ENCODE data around the gene NKX6-2. TPM values are rescaled to one million over a fixed set of nuclear protein-coding genes. Genes with fewer than 3 reads are reported as not detected.

The NKX6-2 gene
- polyA plus RNA-seq, 1 donor (not counting 4 experiments of a cell fraction or from before 2014, with no cell fraction given), result not detected

- Histone ChIP-seq H2AFZ (ENCODE audit: control insufficient read depth, low read length) (no peak overlapping the region), H3K9ac (ENCODE audit: control insufficient read depth, extremely low read depth, insufficient read depth, low read length) (no peak overlapping the region), H3K36me3 (ENCODE audit: control insufficient read depth in 2 of 2, extremely low read depth in 1 of 2, insufficient read depth in 2 of 2, low read length in 2 of 2) (no peaks in the 10 kb centered on the region), H3K4me3 (ENCODE audit: control insufficient read depth in 2 of 3, extremely low read depth in 1 of 3, insufficient read depth in 2 of 3, low read depth in 1 of 3, low read length in 3 of 3) (no peak overlapping the region), H4K20me1 (ENCODE audit: control insufficient read depth, extremely low read depth, insufficient read depth, low read length) (no peaks in the 10 kb centered on the region), H3K27ac (ENCODE audit: control insufficient read depth, insufficient read depth, low read length) (no peak overlapping the region), H3K4me1 (ENCODE audit: control insufficient read depth, extremely low read depth, insufficient read depth, low read length) (no peaks in the 10 kb centered on the region), H3K4me2 (ENCODE audit: control insufficient read depth, extremely low read depth, insufficient read depth, low read depth, low read length) (no peak overlapping the region), H3K9me1 (ENCODE audit: control insufficient read depth, extremely low read depth, insufficient read depth, low read length) (no peaks in the 10 kb centered on the region), H3K9me3 (ENCODE audit: control insufficient read depth, low read depth, low read length) (peaks cover 5% of the 10 kb centered on the region), H3K79me2 (ENCODE audit: control insufficient read depth, insufficient read depth, low read length) (no peaks in the 10 kb centered on the region), H3K27me3 (ENCODE audit: control insufficient read depth, extremely low read depth, insufficient read depth, low read length) (peaks cover 3% of the 10 kb centered on the region)
- dilution Hi-C loops (cut with MboI; ENCODE audit: extremely low pct_ligation_motif_present, low sequenced_read_pairs), result no loop called here
- no peak for DNase-seq (ENCODE audit: low read depth, low spot score)
- FAIRE-seq, result no peak
- TF ChIP-seq, protein P1, sequence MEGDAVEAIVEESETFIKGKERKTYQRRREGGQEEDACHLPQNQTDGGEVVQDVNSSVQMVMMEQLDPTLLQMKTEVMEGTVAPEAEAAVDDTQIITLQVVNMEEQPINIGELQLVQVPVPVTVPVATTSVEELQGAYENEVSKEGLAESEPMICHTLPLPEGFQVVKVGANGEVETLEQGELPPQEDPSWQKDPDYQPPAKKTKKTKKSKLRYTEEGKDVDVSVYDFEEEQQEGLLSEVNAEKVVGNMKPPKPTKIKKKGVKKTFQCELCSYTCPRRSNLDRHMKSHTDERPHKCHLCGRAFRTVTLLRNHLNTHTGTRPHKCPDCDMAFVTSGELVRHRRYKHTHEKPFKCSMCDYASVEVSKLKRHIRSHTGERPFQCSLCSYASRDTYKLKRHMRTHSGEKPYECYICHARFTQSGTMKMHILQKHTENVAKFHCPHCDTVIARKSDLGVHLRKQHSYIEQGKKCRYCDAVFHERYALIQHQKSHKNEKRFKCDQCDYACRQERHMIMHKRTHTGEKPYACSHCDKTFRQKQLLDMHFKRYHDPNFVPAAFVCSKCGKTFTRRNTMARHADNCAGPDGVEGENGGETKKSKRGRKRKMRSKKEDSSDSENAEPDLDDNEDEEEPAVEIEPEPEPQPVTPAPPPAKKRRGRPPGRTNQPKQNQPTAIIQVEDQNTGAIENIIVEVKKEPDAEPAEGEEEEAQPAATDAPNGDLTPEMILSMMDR (optimal IDR thresholded peaks at IDR 0.05 in 1 of 3, IDR thresholded peaks at IDR 0.05 in 1 of 3, conservative IDR thresholded peaks at IDR 0.05 in 1 of 3; ENCODE audit: extremely low read depth in 1 of 3, insufficient read depth in 2 of 3, low read length in 3 of 3), result no peak
- no peak for TF ChIP-seq EZH2 (IDR thresholded peaks at IDR 0.05; ENCODE audit: low read length)
These were observed 29.4 kb upstream of the NKX6-2 start for GRCh38 chr10:132815168-132815857.

- Histone ChIP-seq H3K9ac (ENCODE audit: control insufficient read depth, extremely low read depth, insufficient read depth, low read length) (no peak overlapping the region), H4K20me1 (ENCODE audit: control insufficient read depth, extremely low read depth, insufficient read depth, low read length) (no peaks in the 10 kb centered on the region), H3K27ac (ENCODE audit: control insufficient read depth, insufficient read depth, low read length) (no peak overlapping the region), H3K4me3 (ENCODE audit: control insufficient read depth in 2 of 3, extremely low read depth in 1 of 3, insufficient read depth in 2 of 3, low read depth in 1 of 3, low read length in 3 of 3) (no peak overlapping the region), H3K9me3 (ENCODE audit: control insufficient read depth, low read depth, low read length) (no peaks in the 10 kb centered on the region), H3K4me2 (ENCODE audit: control insufficient read depth, extremely low read depth, insufficient read depth, low read depth, low read length) (no peak overlapping the region), H3K9me1 (ENCODE audit: control insufficient read depth, extremely low read depth, insufficient read depth, low read length) (no peaks in the 10 kb centered on the region), H3K79me2 (ENCODE audit: control insufficient read depth, insufficient read depth, low read length) (no peaks in the 10 kb centered on the region), H2AFZ (ENCODE audit: control insufficient read depth, low read length) (no peak overlapping the region), H3K4me1 (ENCODE audit: control insufficient read depth, extremely low read depth, insufficient read depth, low read length) (no peaks in the 10 kb centered on the region), H3K27me3 (ENCODE audit: control insufficient read depth, extremely low read depth, insufficient read depth, low read length) (peaks cover 3% of the 10 kb centered on the region), H3K36me3 (ENCODE audit: control insufficient read depth in 2 of 2, extremely low read depth in 1 of 2, insufficient read depth in 2 of 2, low read length in 2 of 2) (no peaks in the 10 kb centered on the region)
- no peak for DNase-seq (ENCODE audit: low read depth, low spot score)
- no peak for TF ChIP-seq EZH2 (IDR thresholded peaks at IDR 0.05; ENCODE audit: low read length)
- TF ChIP-seq, protein P1 (optimal IDR thresholded peaks at IDR 0.05 in 1 of 3, IDR thresholded peaks at IDR 0.05 in 1 of 3, conservative IDR thresholded peaks at IDR 0.05 in 1 of 3; ENCODE audit: extremely low read depth in 1 of 3, insufficient read depth in 2 of 3, low read length in 3 of 3), result no peak
- FAIRE-seq, result no peak
- dilution Hi-C loops (cut with MboI; ENCODE audit: extremely low pct_ligation_motif_present, low sequenced_read_pairs), result no loop called here
These were observed 28.5 kb upstream of the NKX6-2 start for GRCh38 chr10:132814469-132814856.
